GM21717 (cell line): ENCODE measurements around the gene MBD6.

Source experiments
- ATAC-seq: cut with Tn5 transposase; IDR thresholded peaks from one replicate; pipeline ENCODE4 v1.9.1; 2021; ENCODE audit warnings: mild to moderate bottlenecking, moderate library complexity; ENCODE audit not compliant: unreplicated experiment

The MBD6 gene

GRCh38 chr12:57525615-57526383 is 3.2 kb downstream of the MBD6 start:
- ATAC-seq = no peak

GRCh38 chr12:57526477-57527126 is 4.0 kb downstream of the MBD6 start:
- ATAC-seq = no peak

- no peak for ATAC-seq
Observed at GRCh38 chr12:57527184-57527583, 4.6 kb downstream of the MBD6 start.

- no peak for ATAC-seq
Observed at GRCh38 chr12:57528176-57528575, 5.6 kb downstream of the MBD6 start.

- ATAC-seq = no peak
Observed at GRCh38 chr12:57528831-57529555, 6.4 kb downstream of the MBD6 start.

GRCh38 chr12:57529831-57530230 is 7.2 kb downstream of the MBD6 start:
- no peak for ATAC-seq

- ATAC-seq = no peak
Observed at GRCh38 chr12:57530396-57531142, 7.9 kb downstream of the MBD6 start.

GRCh38 chr12:57531836-57532235 is 9.2 kb downstream of the MBD6 start:
- ATAC-seq = no peak

GRCh38 chr12:57533108-57533507 is 10.5 kb downstream of the MBD6 start:
- no peak for ATAC-seq

- ATAC-seq = no peak
Observed at GRCh38 chr12:57534250-57534649, 11.6 kb downstream of the MBD6 start.

- ATAC-seq = no peak
Observed at GRCh38 chr12:57534991-57535543, 12.4 kb downstream of the MBD6 start.

- ATAC-seq = no peak
Observed at GRCh38 chr12:57535764-57536596, 13.4 kb downstream of the MBD6 start.

- no peak for ATAC-seq
Observed at GRCh38 chr12:57536597-57536942, 13.9 kb downstream of the MBD6 start.

GRCh38 chr12:57539134-57539768 is 16.6 kb downstream of the MBD6 start:
- ATAC-seq = no peak

GRCh38 chr12:57541001-57541400 is 18.4 kb downstream of the MBD6 start:
- no peak for ATAC-seq

- ATAC-seq = no peak
Observed at GRCh38 chr12:57541717-57542116, 19.1 kb downstream of the MBD6 start.

- ATAC-seq = no peak
Observed at GRCh38 chr12:57543581-57543980, 21.0 kb downstream of the MBD6 start.

- no peak for ATAC-seq
Observed at GRCh38 chr12:57545809-57546437, 23.3 kb downstream of the MBD6 start.
